Measurements from ENCODE around the gene IPO7. TPM values are rescaled to one million over a fixed set of nuclear protein-coding genes. Genes with fewer than 3 reads are reported as not detected.
A peak's percentile ranks its signal among the peaks of the same experiment; 100 is the strongest.

IPO7 gene
- total and polyA plus RNA-seq, 10 of the 15 experiments (the other 5 are each of a cell fraction or from before 2014, with no cell fraction given), result 5.0 to 51.4 (median 30.6) TPM

- peak; percentile 81 for TF ChIP-seq NR2C1 (IDR thresholded peaks at IDR 0.05)
These were observed at the start of gene IPO7 (continued) for GRCh38 chr11:9384535-9385326.

DNA sequence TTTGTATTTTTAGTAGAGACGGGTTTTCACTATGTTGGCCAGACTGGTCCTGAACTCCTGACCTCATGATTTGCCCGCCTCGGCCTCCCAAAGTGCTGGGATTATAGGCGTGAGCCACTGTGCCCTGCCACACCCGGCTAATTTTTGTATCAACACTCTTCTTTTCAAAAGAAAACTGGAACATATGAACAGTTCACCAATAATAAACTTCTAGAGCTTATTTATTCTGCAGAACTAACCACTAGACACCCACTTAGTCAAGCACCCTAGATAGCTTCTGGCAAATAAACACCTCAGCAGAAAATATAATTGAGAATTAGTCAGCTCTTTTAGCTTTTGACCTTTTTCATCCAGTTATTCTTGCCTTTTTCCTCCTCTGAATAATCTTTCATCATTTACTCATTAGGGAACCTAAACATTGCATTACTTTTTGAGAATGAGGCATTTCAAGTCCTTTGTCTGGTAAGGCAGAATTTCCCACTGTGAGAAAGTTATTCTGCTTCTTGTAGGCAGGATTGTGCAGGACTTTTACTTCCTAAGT, 42.7 kb upstream of the IPO7 start:
- ChIA-PET SMC1A (ENCODE audit: uncharacterized antibody, unreplicated experiment) (interaction anchor here (0.6 to 0.7 kb wide), 5 partner anchors 10 to 1068 kb away, joined by 3 to 4 read pairs (median 3); no protein-coding TSS in a partner anchor), RAD21 (ENCODE audit: unreplicated experiment) (interaction anchor here (1.4 kb wide), 1 partner anchor 165 kb away, joined by 3 read pairs; no protein-coding TSS in a partner anchor), CTCF (interaction anchor here (0.8 kb wide), 1 partner anchor 300 kb away, joined by 3 read pairs; no protein-coding TSS in a partner anchor), POLR2A (interaction anchor here (0.7 kb wide), 1 partner anchor 22 kb away, joined by 5 read pairs; no protein-coding TSS in a partner anchor)
- no peak for TF ChIP-seq CBX3 (IDR thresholded peaks at IDR 0.05; ENCODE audit: borderline replicate concordance, low read depth)
- no peak for TF ChIP-seq TCF12 (IDR thresholded peaks at IDR 0.05; ENCODE audit: low read depth, low read length)
- 37% methylated on average over 5 of the region's 5 CpGs for WGBS (ENCODE audit: insufficient coverage, insufficient replicate concordance, low lambda C conversion rate, missing lambda C conversion rate)
- H3K36me3 ChIP-seq (ENCODE audit: control insufficient read depth in 2 of 2, insufficient read depth in 2 of 2, low read length in 1 of 2), result no peaks in the 10 kb centered on the region
- H3K79me2 ChIP-seq (ENCODE audit: control insufficient read depth, insufficient read depth, low read length), result no peaks in the 10 kb centered on the region
- no peak for ATAC-seq
- BruUV-seq (replicated peaks), result no TSS peak
- no peak overlapping the region for H3K4me3 ChIP-seq
- DNase-seq (ENCODE audit: low read depth, low spot score), result no peak
- H3K27me3 ChIP-seq (replicated peaks in 1 of 2; ENCODE audit: control insufficient read depth in 2 of 2, insufficient read depth in 2 of 2, low read length in 1 of 2), result no peaks in the 10 kb centered on the region; a peak in 1 of 4 replicates
- no peaks in the 10 kb centered on the region for H3K4me1 ChIP-seq (ENCODE audit: control insufficient read depth, insufficient read depth, low read length)
- no peak overlapping the region for H3K27ac ChIP-seq (ENCODE audit: control insufficient read depth, insufficient read depth)
- no peak overlapping the region for H3K4me2 ChIP-seq (ENCODE audit: control insufficient read depth, insufficient read depth)
- H2AFZ ChIP-seq (ENCODE audit: control insufficient read depth, low read depth, low read length), result no peak overlapping the region
- H3K9me3 ChIP-seq (replicated peaks; ENCODE audit: control insufficient read depth, insufficient read depth, low read length), result no peaks in the 10 kb centered on the region
- no peak for FAIRE-seq
- no peak overlapping the region for H3K9ac ChIP-seq (ENCODE audit: control insufficient read depth, insufficient read depth, low read length)
- intact Hi-C loops (cut with micrococcal nuclease; ENCODE audit: unreplicated experiment) (no loop called here), in situ Hi-C loops (cut with MboI) (no loop called here)
- H4K20me1 ChIP-seq (ENCODE audit: control insufficient read depth, insufficient read depth), result no peaks in the 10 kb centered on the region

Data from GM12878 (cell line).